ENCODE results near the gene SMCO4. TPM values are rescaled to one million over a fixed set of nuclear protein-coding genes. Genes with fewer than 3 reads are reported as not detected.

Gene SMCO4
- total and polyA plus RNA-seq, 2 donors (not counting 1 experiment from before 2014, with no cell fraction given) = 8.2 to 8.6 TPM

DNA sequence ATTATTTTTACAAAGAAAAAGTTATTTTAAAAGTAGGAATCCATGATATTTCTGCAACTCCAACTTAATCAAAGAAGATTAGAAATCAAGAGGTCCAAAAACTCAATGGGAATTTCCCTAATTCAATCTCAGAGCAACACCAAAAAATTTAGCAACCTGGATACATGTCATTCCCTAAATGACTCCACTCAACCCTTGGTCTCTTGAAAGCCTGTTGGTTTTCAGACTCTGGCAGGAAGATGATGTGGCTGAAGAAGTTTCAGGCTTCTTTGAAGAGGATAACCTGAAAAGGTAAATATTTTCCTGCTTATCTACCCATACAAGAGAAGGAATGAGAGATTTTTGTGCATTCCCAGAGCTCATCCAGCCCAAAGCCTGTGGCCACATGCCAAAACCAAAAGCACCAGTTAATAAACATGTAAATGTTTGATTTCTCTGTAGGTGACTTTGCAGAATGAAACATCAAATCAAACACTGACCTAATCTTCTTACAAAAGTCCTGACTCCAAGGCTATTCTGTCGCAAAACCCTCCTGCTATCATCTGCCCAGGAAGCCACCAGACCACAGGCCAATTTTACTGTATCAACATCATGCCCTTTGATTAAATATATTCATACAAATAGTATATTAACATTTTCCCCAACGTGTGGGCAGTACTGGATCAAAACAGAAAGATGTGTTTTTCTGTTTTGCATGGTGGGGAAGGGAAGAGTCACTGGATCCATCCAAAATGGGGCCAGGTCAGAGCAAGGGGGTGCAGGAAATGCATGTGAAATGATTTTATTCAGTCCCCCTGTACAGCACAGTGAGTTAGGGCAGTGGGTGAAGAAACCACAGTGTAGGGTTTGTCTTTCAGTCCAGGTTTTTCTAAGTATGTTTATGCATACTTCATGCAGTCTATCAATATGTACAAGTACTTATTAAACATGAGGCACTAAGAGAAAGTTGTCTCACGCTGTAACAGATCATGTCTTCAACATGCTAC is 38.8 kb downstream of the SMCO4 start:
- no peak for DNase-seq (ENCODE audit: low read depth in 2 of 2)
- no peaks in the 10 kb centered on the region for H3K9me3 ChIP-seq (ENCODE audit: control insufficient read depth, insufficient read depth, low read depth, low read length)
- H3K36me3 ChIP-seq (ENCODE audit: control insufficient read depth, insufficient read depth, low read length) = no peaks in the 10 kb centered on the region
- H2AFZ ChIP-seq (ENCODE audit: low read length) = no peak overlapping the region
- no peak overlapping the region for H3K4me3 ChIP-seq (replicated peaks in 1 of 4; ENCODE audit: control extremely low read depth in 1 of 4, insufficient read depth in 1 of 4, low read depth in 3 of 4, low read length in 4 of 4)
- H3K4me2 ChIP-seq (ENCODE audit: extremely low read depth, insufficient read depth, low read length) = no peak overlapping the region
- H3K27ac ChIP-seq (ENCODE audit: insufficient read depth, low read length) = no peak overlapping the region
- no peaks in the 10 kb centered on the region for H3K79me2 ChIP-seq (ENCODE audit: control insufficient read depth, insufficient read depth, low read length)
- H3K9ac ChIP-seq (ENCODE audit: insufficient read depth, low read length) = no peak overlapping the region
- H4K20me1 ChIP-seq (ENCODE audit: control insufficient read depth, extremely low read depth, insufficient read depth, low read length) = no peaks in the 10 kb centered on the region
- TF ChIP-seq CTCF (conservative IDR thresholded peaks at IDR 0.05 in 1 of 2, IDR thresholded peaks at IDR 0.05 in 1 of 2; ENCODE audit: low read depth in 1 of 2, low read length in 2 of 2) = no peak
- no peak for TF ChIP-seq EZH2 (IDR thresholded peaks at IDR 0.05; ENCODE audit: low read length, missing control alignments)
- H3K27me3 ChIP-seq (ENCODE audit: control insufficient read depth, insufficient read depth, low read length) = no peaks in the 10 kb centered on the region
- no peaks in the 10 kb centered on the region for H3K4me1 ChIP-seq (ENCODE audit: control insufficient read depth, extremely low read depth, insufficient read depth, low read length)

GRCh38 chr11:93501856-93502255 is 41.3 kb downstream of the SMCO4 start:
- no peak overlapping the region for H3K9ac ChIP-seq (ENCODE audit: insufficient read depth, low read length)
- no peak overlapping the region for H3K27ac ChIP-seq (ENCODE audit: insufficient read depth, low read length)
- H3K4me2 ChIP-seq (ENCODE audit: extremely low read depth, insufficient read depth, low read length) = no peak overlapping the region
- H3K79me2 ChIP-seq (ENCODE audit: control insufficient read depth, insufficient read depth, low read length) = no peaks in the 10 kb centered on the region
- no peaks in the 10 kb centered on the region for H4K20me1 ChIP-seq (ENCODE audit: control insufficient read depth, extremely low read depth, insufficient read depth, low read length)
- H2AFZ ChIP-seq (ENCODE audit: low read length) = no peak overlapping the region
- H3K36me3 ChIP-seq (ENCODE audit: control insufficient read depth, insufficient read depth, low read length) = no peaks in the 10 kb centered on the region
- no peaks in the 10 kb centered on the region for H3K27me3 ChIP-seq (ENCODE audit: control insufficient read depth, insufficient read depth, low read length)
- no peaks in the 10 kb centered on the region for H3K9me3 ChIP-seq (ENCODE audit: control insufficient read depth, insufficient read depth, low read depth, low read length)
- DNase-seq (ENCODE audit: low read depth in 2 of 2) = no peak
- TF ChIP-seq EZH2 (IDR thresholded peaks at IDR 0.05; ENCODE audit: low read length, missing control alignments) = no peak
- H3K4me1 ChIP-seq (ENCODE audit: control insufficient read depth, extremely low read depth, insufficient read depth, low read length) = no peaks in the 10 kb centered on the region
- H3K4me3 ChIP-seq (replicated peaks in 1 of 4; ENCODE audit: control extremely low read depth in 1 of 4, insufficient read depth in 1 of 4, low read depth in 3 of 4, low read length in 4 of 4) = no peak overlapping the region

DNA sequence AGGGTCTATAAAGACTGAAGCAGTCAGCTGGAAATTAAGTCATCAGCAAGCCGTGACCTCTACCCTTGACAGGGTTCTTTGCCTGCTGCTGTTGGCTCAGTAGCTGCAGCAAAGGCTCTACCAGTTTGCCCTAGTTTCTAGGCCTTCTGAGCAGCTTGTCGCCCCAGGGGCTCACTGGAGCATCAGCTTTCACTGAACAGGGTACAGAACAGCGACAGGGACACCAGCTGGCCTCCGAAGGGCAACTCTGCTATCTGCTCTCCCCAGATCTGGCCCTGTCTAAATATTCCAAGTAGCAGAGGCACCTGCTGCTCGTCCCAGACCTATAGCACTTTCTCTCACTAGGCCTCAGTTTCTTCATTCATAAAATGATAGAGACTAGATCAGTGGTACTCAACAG is 42.4 kb downstream of the SMCO4 start:
- Histone ChIP-seq H3K9me3 (ENCODE audit: control insufficient read depth, insufficient read depth, low read depth, low read length) (no peaks in the 10 kb centered on the region), H2AFZ (ENCODE audit: low read length) (no peak overlapping the region), H3K4me3 (replicated peaks in 1 of 4; ENCODE audit: control extremely low read depth in 1 of 4, insufficient read depth in 1 of 4, low read depth in 3 of 4, low read length in 4 of 4) (no peak overlapping the region), H3K4me1 (ENCODE audit: control insufficient read depth, extremely low read depth, insufficient read depth, low read length) (no peaks in the 10 kb centered on the region), H3K27me3 (ENCODE audit: control insufficient read depth, insufficient read depth, low read length) (no peaks in the 10 kb centered on the region), H3K4me2 (ENCODE audit: extremely low read depth, insufficient read depth, low read length) (no peak overlapping the region), H3K36me3 (ENCODE audit: control insufficient read depth, insufficient read depth, low read length) (no peaks in the 10 kb centered on the region), H3K79me2 (ENCODE audit: control insufficient read depth, insufficient read depth, low read length) (no peaks in the 10 kb centered on the region), H3K9ac (ENCODE audit: insufficient read depth, low read length) (no peak overlapping the region), H4K20me1 (ENCODE audit: control insufficient read depth, extremely low read depth, insufficient read depth, low read length) (no peaks in the 10 kb centered on the region), H3K27ac (ENCODE audit: insufficient read depth, low read length) (no peak overlapping the region)
- DNase-seq (ENCODE audit: low read depth in 2 of 2) = no peak
- no peak for TF ChIP-seq EZH2 (IDR thresholded peaks at IDR 0.05; ENCODE audit: low read length, missing control alignments)
- no peak for TF ChIP-seq CTCF (conservative IDR thresholded peaks at IDR 0.05 in 1 of 2, IDR thresholded peaks at IDR 0.05 in 1 of 2; ENCODE audit: low read depth in 1 of 2, low read length in 2 of 2)
